H7 (cell line): ENCODE results near the gene ARRDC2. TPM values are rescaled to one million over a fixed set of nuclear protein-coding genes. Genes with fewer than 3 reads are reported as not detected.
"Not testable (repeated sequence)": the region's sequence is repeated elsewhere in the genome, so short reads cannot be mapped to it uniquely, and the experiment has no call there.

Source experiments
- DNase-seq: peaks from one replicate; pipeline ENCODE4 v3.0.0; 2012
- H3K27me3 ChIP-seq: 2 replicates; pipeline ENCODE4 v1.6.0; 2011; ENCODE audit warnings: mild to moderate bottlenecking, low read length; ENCODE audit not compliant: control insufficient read depth, insufficient read depth
- H3K36me3 ChIP-seq: replicated peaks from 2 replicates; pipeline ENCODE4 v1.5.1; 2011; ENCODE audit warnings: low read length; ENCODE audit not compliant: control insufficient read depth, insufficient read depth
- H3K4me3 ChIP-seq: 2 replicates; pipeline ENCODE4 v1.5.1; 2011; ENCODE audit warnings: low read depth, mild to moderate bottlenecking, control low read depth, low read length, moderate library complexity; ENCODE audit not compliant: insufficient read depth
- total RNA-seq: library from RNA; depleted of rRNA; stranded (reverse); fragments of >200 nt; shearing (Covaris generic); gene quantifications from 2 replicates; pipeline ENCODE4 v1.2.3, GENCODE V29; 2014

Gene ARRDC2
- total RNA-seq, 1 experiment from 2014 or later: 4.8 TPM

DNA sequence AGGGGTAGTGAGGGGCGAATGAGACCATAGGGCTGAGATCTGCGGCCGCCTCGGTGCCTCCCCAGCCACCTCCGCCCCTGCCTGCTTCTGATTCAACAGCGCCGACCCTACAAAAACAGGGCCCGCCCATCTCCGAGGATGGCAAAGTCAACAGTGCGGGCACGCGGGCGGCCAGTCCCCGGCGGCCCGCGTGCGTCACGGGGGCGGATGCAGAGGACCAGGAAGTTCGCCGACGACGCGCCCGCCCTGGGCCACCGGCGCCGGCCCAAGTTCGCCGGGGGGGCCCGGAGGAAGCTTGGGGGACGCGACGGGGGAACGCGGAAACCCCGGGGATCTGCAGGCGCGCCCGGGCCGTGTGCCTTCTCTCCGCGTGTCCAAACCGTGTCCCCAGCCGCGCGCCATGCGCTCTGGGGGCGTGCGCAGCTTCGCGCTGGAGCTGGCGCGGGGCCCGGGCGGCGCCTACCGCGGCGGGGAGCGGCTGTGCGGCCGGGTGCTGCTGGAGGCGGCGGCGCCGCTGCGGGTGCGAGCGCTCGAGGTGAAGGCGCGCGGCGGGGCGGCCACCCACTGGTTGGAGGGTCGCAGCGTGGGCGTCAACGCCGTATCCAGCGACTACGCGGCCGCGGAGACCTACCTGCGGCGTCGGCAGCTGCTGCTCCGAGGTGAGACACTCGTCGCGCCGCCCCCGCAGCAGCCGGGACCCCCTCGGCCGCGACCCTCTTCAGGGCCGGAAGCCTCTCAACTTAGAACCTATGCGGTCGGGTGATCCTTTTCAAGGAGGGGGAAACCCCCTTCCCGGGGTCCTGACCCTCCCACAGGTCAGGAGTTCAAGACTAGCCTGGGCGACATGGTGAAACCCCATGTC is 6.8 kb upstream of the ARRDC2 start:
- Histone ChIP-seq H3K36me3 (no peaks in the 10 kb centered on the region), H3K27me3 (peaks cover 29% of the 10 kb centered on the region), H3K4me3 (peak overlapping the region; percentile 60)
- DNase-seq: peak; percentile 95

DNA sequence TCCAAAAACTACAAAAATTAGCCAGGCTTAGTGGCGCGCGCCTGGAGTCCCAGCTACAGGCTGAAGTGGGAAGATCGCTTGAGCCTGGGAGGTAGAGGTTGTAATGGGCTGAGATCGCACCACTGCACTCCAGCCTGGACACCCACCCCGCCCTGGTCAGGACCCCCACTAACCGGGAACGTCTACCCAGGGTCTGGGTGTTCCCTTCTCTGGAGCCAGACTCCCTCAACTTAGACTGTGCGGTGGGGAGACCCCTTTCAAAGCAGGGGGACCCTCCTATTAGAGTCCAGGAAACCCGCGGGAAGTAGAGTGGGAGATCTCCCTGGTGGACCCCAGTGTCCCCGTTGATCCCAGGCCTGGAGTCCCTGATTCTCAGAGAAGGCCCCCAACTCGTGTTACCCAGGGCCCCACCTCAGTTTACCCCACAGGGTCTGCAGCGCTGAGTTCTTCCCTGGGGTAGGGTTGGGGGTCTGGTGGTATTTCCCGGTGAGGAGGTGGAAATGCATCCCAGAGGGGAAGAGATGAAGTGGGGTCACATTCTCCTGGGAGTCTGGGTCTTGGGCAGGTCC is 6.1 kb upstream of the ARRDC2 start:
- Histone ChIP-seq H3K4me3 (peak overlapping the region; percentile 60), H3K27me3 (peaks cover 29% of the 10 kb centered on the region), H3K36me3 (no peaks in the 10 kb centered on the region)
- peak; percentile 54 for DNase-seq

DNA sequence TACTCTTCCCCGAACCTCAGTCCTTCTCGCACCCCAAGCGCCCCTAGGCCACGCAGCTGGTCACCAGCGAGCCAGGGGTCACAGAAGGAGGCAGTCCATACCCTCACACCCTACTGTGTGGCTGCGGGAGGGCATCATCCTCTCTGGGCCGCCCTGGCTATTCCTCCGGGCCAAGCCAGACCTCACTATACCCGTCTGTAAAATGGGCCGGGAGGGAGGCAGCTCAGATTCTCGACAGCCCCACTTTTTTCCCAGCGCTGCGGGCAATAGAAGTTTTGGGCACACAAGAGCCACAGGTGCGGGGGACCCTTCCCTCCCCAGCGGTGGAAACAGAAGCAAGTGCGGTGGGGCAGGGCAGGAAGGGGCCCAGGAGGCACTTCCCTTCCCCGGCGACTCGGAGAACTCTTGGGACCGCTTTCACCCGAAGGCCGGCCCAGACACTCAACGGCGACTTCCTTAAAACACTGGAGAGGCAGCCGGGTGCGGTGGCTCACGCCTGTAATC is 5.6 kb upstream of the ARRDC2 start:
- Histone ChIP-seq H3K36me3 (no peaks in the 10 kb centered on the region), H3K4me3 (no peak overlapping the region), H3K27me3 (peaks cover 29% of the 10 kb centered on the region)
- DNase-seq: peak; percentile 46

DNA sequence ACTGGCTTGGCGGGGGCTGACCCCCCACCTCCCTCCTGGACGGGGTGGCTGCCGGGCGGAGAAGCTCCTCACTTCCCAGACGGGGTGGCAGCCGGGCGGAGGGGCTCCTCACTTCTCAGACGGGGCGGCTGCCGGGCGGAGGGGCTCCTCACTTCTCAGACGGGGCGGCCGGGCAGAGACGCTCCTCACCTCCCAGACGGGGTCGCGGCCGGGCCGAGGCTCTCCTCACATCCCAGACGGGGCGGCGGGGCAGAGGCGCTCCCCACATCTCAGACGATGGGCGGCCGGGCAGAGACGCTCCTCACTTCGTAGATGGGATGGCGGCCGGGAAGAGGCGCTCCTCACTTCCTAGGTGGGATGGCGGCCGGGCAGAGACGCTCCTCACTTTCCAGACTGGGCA is 2.2 kb upstream of the ARRDC2 start:
- not testable (repeated sequence) for H3K4me3 ChIP-seq, H3K36me3 ChIP-seq, DNase-seq
- H3K27me3 ChIP-seq: peaks cover 16% of the 10 kb centered on the region

DNA sequence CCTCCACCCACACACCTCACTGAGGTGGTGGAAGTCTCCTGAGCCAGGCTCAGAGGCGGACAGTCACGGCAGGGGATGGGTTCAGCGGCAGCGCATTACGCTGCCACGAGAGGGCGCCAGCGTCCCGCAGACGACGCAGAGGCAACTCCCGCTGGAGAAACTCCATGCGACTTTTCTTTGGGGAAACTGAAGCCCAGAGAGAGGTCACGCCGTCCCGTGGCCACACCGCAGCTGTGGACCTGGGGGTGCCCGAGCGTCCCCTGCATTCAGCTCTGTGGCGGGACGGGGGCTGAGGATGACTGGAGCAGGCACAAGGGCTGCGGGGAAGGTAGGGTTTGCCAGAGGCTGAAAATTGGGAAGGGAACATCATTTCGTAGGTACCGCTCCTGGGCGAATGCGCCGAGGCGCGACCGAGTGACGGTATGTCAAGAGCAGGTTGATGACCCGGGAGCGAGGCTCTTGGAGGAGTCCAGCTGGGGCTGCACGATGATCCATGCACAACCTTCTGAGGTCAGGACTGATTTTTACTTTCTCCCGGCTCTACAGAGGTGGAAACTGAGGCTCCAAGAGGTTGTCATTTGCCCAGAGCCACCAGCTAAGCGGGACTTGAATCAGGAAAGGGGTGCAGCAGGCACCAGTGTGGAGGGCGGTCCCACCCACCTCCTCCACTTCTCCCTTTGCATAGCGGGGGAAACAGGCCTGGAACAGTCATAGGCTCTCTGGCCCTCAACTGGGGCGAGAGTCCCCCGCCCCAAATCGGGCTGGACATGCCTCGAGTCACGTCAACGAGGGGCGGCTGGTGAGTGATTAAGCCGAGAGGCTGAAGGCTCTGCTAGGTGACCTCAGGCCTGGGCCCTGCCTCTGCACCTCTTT is 690 bp upstream of the ARRDC2 start:
- Histone ChIP-seq H3K27me3 (peaks cover 2% of the 10 kb centered on the region), H3K36me3 (no peaks in the 10 kb centered on the region), H3K4me3 (peak overlapping the region; percentile 47)
- DNase-seq: peak; percentile 96

DNA sequence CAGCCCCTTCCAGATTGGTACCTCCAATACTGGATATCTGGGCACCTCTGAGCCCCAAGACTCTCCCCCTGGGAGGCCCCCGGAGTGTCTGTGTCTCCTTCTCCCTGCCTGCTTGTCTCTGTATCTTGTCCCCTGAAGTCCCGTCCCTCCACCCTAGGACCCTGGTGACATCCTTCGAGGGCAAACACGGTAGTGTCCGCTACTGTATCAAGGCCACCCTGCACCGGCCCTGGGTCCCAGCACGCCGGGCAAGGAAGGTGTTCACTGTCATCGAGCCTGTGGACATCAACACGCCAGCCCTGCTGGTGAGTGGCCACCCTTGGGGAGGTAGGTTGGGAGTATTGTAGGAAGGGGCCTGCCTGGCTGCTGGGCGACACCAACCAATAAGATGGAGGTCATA is 844 bp downstream of the ARRDC2 start:
- Histone ChIP-seq H3K36me3 (no peaks in the 10 kb centered on the region; the same call in 1 of the 2 replicates), H3K4me3 (no peak overlapping the region), H3K27me3 (no peaks in the 10 kb centered on the region; the same call in 1 of the 2 replicates)
- DNase-seq: peak; percentile 35

DNA sequence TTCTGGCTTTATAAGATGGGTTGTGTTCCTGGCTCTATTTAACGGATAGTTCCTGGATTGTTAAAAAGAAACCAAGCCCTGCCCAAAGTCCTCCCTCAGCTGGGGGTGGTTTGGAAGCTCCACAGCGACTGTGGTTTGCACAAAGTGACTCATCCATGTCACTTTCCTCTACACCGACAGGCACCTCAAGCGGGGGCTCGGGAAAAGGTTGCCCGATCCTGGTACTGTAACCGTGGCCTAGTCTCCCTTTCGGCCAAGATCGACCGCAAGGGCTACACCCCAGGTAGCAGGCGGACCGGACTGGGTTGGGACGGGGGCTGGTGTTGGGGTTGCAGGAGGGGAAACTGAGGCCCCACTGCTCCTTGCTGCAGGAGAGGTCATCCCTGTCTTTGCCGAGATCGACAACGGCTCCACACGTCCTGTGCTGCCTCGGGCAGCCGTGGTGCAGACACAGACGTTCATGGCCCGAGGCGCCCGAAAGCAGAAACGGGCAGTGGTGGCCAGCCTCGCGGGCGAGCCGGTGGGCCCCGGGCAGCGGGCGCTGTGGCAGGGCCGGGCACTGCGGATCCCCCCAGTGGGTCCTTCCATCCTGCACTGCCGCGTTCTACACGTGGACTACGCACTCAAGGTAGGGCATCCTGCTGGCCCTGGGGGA is 1.6 kb downstream of the ARRDC2 start:
- Histone ChIP-seq H3K4me3 (no peak overlapping the region), H3K36me3 (no peaks in the 10 kb centered on the region; the same call in 1 of the 2 replicates), H3K27me3 (no peaks in the 10 kb centered on the region; the same call in 1 of the 2 replicates)
- DNase-seq: no peak

DNA sequence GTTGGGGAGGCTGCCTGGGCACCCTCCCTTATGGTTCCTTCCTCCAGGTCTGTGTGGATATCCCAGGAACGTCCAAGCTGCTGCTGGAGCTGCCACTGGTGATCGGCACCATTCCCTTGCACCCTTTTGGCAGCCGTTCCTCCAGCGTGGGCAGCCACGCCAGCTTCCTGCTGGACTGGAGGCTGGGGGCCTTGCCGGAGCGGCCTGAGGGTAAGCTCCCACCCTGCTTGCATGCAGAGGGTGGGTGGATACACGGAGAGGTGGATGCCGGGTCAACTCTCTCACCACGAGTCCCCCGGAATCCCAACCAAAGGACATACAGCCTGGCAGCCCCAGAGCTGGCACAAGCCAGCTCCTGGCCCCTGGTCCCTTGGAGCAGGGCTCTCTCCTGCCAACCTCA is 2.2 kb downstream of the ARRDC2 start:
- H3K36me3 ChIP-seq: no peaks in the 10 kb centered on the region; the same call in 1 of the 2 replicates
- H3K4me3 ChIP-seq: no peak overlapping the region
- DNase-seq: no peak
- H3K27me3 ChIP-seq: no peaks in the 10 kb centered on the region; the same call in 1 of the 2 replicates

DNA sequence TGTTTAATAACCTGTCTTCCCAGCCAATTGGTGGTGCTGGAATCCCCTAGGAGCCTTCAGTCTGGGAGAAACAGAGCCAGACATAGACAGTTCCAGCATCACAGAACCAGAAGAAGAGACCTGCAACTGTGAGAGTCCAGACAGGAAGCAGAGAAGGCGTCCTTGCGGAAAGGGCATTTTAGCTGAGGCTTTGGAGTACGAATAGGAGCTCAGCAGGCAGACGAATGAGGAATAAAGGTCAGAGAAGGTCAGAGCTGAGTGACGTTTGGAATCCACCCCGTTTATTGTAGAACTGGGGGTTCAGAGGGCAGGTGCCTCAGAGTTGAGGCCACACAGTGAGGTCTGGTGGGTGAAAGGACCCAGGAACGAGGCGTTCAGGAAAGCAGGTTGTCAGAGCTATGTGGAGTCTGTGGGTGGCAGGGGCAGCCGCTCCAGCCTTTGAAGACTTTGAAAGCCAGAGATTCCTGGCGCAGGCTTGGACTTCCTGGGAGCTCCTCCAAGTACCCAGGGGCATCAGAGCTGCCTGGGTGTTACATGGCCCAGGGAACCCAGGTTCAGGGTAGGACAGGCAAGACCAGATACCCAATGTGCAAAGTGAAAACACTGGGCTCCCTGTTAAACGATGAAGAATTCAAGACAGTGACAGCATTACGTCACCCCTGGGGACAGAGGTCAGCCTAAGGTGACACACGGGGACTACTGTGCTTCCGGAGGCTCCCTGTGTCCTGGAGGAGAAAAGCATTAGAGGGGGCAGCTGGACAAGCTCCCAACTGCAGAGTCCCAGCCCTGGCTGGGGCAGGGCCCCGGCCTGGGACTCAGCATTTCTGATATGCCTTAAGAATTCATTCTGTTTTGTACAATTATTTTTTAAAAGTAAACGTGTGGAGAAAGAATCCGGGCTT is 5.5 kb downstream of the ARRDC2 start:
- Histone ChIP-seq H3K36me3 (no peaks in the 10 kb centered on the region; the same call in 1 of the 2 replicates), H3K27me3 (no peaks in the 10 kb centered on the region), H3K4me3 (no peak overlapping the region)
- peak; percentile 18 for DNase-seq

DNA sequence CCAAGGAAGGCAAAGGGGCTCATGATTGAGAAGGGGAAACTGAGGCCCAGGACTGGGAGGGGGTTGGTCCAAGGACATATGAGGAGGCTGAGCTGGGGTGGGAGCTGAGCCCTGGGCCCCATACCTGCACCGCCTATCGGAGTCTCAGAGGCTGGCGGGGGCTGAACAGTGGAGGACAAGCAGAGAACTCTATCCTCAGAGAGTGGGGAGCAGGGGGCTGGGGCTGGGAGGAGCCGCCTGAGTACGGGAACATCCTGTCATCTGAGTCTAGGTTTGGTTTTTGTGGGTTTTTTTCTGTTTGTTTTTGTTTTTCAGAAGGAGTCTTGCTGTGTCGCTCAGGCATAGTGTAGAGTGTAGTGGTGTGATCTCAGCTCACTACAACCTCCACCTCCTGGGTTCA is 6.2 kb downstream of the ARRDC2 start:
- Histone ChIP-seq H3K36me3 (no peaks in the 10 kb centered on the region; the same call in 1 of the 2 replicates), H3K4me3 (no peak overlapping the region), H3K27me3 (no peaks in the 10 kb centered on the region)
- DNase-seq: peak; percentile 19

DNA sequence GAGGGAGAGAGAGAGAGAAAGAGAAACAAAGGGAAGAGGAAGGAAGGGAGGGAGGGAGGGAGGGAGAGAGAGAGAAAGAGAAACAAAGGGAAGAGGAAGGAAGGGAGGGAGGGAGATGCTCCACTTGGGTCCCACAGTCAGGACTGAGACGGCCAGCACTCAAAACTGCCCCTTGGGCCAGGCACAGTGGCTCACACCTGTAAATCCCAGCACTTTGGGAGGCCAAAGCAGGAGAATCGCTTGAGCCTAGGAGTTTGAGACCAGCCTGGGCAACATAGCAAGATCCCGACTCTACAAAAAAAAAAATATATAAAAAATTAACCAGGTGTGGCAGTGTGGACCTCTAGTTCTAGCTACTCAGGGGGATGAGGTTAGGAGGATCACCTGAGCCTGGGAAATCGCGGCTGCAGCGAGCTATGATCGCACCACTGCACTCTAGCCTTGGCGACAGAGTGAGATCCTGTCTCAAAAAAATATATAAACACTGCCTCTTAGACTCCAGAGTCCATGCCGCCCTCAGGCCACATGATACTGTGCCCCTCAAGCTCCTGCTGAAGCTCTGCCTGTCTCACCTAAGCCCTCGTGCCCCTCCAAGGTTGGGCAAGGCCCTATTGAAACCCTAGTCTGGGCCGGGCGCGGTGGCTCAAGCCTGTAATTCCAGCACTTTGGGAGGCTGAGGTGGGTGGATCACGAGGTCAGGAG is 8.4 kb downstream of the ARRDC2 start:
- Histone ChIP-seq H3K4me3 (no peak overlapping the region), H3K36me3 (no peaks in the 10 kb centered on the region; the same call in 1 of the 2 replicates), H3K27me3 (no peaks in the 10 kb centered on the region)
- DNase-seq: no peak

DNA sequence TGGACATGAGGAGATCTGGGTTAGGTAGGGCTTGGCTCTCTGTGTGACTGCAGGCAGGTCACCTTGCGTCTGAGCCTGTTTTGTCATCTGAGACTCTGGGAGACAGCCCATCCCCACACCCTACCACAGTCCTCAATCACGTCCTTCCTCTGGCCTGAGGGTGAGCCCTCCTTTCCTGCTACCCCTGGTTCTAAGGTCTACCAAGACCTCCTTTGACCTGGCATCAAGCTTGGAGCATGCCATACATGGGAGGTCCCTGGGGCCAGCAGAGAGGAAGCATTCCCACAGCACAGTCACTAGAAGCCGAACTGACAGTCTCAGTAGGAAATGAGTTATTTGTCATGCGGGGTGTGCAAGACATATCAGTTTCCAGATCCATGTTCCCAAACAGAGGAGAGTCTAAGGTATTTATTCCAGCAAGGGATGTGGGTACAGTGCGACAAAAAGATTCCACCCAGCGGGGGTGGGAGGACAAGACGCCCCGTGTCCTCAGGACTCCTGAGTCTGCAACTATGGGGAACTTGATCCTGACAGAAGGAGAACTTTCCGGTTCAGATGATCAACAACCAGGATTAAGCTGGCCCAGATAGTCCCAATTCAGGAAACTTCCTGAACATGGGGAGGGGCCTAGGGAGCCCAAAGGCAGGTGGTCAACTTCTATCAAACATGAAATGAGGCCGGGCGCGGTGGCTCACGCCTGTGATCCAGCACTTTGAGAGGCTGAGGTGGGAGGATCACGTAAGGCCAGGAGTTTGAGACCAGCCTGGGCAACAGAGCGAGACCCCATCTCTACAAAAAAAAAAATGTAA is 9.5 kb downstream of the ARRDC2 start:
- Histone ChIP-seq H3K27me3 (no peaks in the 10 kb centered on the region), H3K36me3 (no peaks in the 10 kb centered on the region; the same call in 1 of the 2 replicates), H3K4me3 (no peak overlapping the region)
- DNase-seq: peak; percentile 25
